RWPE1 (cell line): ENCODE data around the gene WASF1.

Source experiments
- CTCF ChIA-PET: fragments of 350-600 bp; sonication (Branson Sonifier 250); formaldehyde crosslinking; extraction: SDS; loops from one replicate; lab custom pipeline; 2021; lab: Yijun Ruan, JAX
- POLR2A ChIA-PET: fragments of 400-600 bp; formaldehyde crosslinking; extraction: SDS; loops from one replicate; lab custom pipeline; 2020; ENCODE audit warnings: antibody characterized with exemption; ENCODE audit not compliant: low non-redundant PET; lab: Yijun Ruan, JAX
- DNase-seq: peaks from one replicate; pipeline ENCODE4 v3.0.0; 2012; ENCODE audit warnings: low spot score
- H3K27ac ChIP-seq: fragments of 450-650 bp; 2 replicates; pipeline ENCODE4 v1.5.1; 2017
- TF ChIP-seq, protein P1 (sequence below): fragments of 450-650 bp; conservative IDR thresholded peaks from 2 replicates; pipeline ENCODE4 v1.5.1; 2017; ENCODE audit warnings: low read depth, mild to moderate bottlenecking

Gene WASF1

DNA sequence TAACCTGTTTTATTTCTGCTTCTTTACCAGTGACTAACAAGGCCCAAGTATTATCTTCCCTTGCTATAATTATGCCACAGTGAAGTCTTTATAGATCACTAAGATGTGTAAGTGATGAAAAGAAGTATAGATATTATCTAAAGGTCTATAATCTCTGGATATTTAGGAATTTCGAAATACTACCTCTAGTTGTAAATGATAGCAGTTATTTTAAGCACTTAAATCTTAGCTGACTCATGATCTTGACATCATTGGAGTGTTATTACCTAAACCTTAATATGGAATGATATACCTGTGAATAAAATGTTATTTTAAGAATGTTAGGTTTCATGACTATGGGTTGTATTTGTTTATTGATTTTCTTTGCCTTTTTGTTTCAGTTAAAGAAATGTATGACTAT lies 32.3 kb upstream of the WASF1 start:
- no peak overlapping the region for H3K27ac ChIP-seq
- ChIA-PET CTCF (no interaction called here), POLR2A (no interaction called here)
- TF ChIP-seq, protein P1, sequence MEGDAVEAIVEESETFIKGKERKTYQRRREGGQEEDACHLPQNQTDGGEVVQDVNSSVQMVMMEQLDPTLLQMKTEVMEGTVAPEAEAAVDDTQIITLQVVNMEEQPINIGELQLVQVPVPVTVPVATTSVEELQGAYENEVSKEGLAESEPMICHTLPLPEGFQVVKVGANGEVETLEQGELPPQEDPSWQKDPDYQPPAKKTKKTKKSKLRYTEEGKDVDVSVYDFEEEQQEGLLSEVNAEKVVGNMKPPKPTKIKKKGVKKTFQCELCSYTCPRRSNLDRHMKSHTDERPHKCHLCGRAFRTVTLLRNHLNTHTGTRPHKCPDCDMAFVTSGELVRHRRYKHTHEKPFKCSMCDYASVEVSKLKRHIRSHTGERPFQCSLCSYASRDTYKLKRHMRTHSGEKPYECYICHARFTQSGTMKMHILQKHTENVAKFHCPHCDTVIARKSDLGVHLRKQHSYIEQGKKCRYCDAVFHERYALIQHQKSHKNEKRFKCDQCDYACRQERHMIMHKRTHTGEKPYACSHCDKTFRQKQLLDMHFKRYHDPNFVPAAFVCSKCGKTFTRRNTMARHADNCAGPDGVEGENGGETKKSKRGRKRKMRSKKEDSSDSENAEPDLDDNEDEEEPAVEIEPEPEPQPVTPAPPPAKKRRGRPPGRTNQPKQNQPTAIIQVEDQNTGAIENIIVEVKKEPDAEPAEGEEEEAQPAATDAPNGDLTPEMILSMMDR: no peak
- DNase-seq: no peak

DNA sequence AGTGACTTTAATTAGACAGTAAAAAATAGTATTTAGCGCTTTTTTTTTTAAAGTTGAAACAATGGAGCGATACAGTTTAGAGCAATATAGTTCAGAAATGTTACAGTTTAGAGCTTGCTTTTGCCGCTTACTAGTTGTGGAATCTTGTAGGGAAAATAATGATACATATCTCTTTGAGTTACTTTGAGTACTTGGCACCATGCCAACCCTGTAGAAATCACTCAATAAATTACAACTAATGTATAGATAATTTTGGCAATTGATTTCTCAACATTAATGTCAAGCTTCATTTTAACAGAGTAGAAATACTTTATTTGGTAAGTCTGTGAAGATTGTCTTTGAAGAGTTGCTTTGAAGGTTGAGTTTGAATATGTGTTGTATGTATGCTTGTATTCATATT lies 28.2 kb upstream of the WASF1 start:
- no peak overlapping the region for H3K27ac ChIP-seq
- TF ChIP-seq, protein P1: no peak
- ChIA-PET POLR2A (no interaction called here), CTCF (interaction anchor here (0.7 kb wide), 2 partner anchors 11 to 867 kb away, joined by 3 read pairs; no protein-coding TSS in a partner anchor)
- no peak for DNase-seq

DNA sequence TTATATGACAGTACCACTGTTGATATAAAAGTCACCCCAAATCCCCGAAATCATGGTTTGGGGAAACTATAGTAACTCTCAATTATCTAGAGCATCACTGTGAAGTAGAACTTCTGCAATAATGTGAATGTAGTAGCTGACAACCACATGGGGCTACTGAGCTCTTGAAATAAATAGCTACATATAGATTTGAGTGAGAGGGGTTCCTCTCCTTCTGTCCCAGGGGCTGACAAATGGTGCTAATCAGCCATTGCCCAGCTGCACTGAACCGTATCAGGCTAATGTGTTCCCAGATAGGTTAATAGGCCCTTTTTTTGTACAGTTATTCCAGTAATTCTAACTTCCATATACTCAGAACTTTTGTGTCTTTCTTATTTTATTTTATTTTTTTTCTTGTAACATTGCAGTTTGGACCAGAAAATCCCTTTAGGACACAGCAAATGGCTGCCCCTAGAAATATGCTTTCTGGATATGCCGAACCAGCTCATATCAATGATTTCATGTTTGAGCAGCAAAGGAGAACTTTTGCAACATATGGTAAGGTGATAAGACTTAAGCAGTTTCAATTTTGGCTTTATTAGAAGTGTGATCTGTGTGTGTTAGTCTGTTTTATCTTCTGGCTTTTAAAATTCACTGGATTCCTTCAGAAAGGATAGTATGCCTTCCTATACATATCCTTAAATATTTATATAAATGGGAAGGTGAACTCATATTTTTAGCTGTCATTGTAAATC lies 21.8 kb upstream of the WASF1 start:
- no peak for DNase-seq
- ChIA-PET CTCF (interaction anchor here (0.7 kb wide), 3 partner anchors 136 to 1058 kb away, joined by 3 to 4 read pairs (median 3); a partner anchor contains a TSS), POLR2A (no interaction called here)
- TF ChIP-seq, protein P1: no peak
- H3K27ac ChIP-seq: no peak overlapping the region

DNA sequence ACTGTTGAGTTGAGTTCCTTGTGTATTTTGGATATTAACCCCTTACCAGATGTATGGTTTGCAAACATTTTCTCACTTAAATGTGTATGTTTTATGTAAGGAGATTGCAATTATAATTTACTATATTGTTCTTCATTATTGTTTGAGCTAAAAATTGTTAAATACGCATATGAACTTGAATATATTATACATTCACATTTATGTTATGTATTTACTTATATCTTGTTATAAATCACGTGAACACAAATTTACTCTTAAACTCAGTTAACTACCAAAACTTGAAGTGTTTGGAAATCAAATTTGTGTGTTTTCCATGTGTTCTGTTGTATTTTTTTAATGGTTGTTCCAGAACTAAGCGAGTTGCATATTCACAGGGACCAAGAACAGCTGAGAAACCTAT lies 19.1 kb upstream of the WASF1 start:
- no peak for DNase-seq
- ChIA-PET CTCF (no interaction called here), POLR2A (no interaction called here)
- no peak overlapping the region for H3K27ac ChIP-seq
- TF ChIP-seq, protein P1: no peak

DNA sequence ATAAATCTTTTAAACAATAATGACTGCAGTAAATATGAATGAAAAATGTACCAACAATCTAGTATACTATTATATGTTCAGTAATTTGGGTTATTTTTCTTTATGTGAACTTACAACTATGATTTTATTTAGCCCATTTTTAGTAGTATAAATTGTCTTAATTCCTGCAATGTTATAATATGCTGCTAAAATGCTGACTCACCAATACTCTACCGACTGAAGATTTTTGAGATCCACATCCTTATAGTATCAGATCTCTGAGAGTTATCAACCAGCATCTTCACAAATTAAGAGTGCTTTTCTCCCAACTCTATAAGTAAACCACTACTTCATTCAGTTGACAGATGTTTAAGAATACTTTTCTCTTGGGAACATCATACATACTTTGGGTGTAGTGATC lies 17.4 kb upstream of the WASF1 start:
- TF ChIP-seq, protein P1: no peak
- CTCF ChIA-PET: interaction anchor here (0.6 to 0.7 kb wide), 2 partner anchors 11 to 665 kb away, joined by 3 read pairs; no protein-coding TSS in a partner anchor

DNA sequence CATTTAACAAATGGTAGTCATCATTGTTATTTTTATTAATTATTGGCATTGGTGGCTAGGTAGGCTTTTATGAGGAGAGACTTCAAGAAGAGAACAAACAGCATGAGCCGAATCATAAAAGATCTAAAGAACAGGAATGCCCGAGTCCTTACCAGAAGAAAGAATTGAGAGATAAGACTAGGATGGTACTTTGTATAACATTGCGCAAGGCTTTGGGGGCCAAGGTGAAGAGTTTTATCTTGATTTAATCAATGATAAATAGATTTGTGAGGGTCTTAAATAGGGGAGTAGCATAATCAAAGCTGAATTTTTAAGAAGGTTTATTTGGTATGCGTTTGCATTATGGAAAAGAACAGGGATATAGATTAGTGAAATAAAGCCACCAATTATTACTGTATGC lies 16.2 kb upstream of the WASF1 start:
- H3K27ac ChIP-seq: no peak overlapping the region
- ChIA-PET CTCF (interaction anchor here (0.6 to 1.0 kb wide), 3 partner anchors 13 to 417 kb away, joined by 3 to 5 read pairs (median 3); no protein-coding TSS in a partner anchor), POLR2A (no interaction called here)
- DNase-seq: no peak
- TF ChIP-seq, protein P1: no peak

More for the DNA sequence above, 17.4 kb upstream of the WASF1 start:
- POLR2A ChIA-PET: no interaction called here
- H3K27ac ChIP-seq: no peak overlapping the region
- DNase-seq: no peak
